ENCODE results near the gene NHLRC3. TPM values are rescaled to one million over a fixed set of nuclear protein-coding genes. Genes with fewer than 3 reads are reported as not detected.
"Not testable (repeated sequence)": the region's sequence is repeated elsewhere in the genome, so short reads cannot be mapped to it uniquely, and the experiment has no call there.

NHLRC3 gene
- total RNA-seq, 1 experiment from 2014 or later: 5.1 TPM

GRCh38 chr13:39044536-39044935 lies 6.3 kb downstream of the NHLRC3 start:
- DNase-seq (ENCODE audit: low spot score): no peak

DNA sequence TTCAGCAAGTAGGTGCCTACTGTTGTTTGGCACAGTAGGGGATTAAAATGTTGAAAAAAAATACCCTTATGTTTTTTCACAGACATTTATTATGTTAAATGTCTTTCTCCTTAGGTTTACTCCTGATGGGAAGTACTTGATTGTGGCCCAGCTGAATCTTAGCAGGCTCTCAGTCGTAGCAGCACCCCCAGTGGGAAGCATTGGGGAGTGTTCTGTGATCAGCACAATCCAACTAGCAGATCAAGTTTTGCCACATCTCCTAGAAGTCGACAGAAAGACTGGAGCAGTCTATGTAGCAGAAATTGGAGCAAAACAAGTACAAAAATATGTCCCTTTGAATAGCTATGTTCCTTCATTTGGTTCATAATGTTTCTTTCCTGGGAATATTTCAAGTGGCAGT lies 9.3 kb downstream of the NHLRC3 start:
- DNase-seq (ENCODE audit: low spot score): peak; percentile 4

DNA sequence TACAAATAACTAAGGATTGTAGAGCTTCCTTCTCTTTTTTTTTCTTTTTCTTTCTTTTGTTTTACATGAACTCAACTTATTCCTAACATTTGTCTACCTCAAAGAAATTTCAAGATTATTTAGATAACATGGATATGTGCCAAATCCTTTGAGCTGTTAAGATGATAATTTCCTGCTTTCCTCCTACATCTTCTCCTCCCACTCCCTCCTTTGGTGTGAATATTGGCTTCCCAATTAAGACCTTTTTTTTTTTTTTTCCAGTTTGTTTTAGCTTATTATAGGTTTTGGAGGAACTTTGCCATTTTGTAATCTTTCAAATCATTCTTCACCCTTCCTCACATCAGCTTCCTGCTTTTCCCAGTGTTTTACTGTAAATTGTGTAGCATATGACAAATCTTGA lies 10.6 kb downstream of the NHLRC3 start:
- DNase-seq (ENCODE audit: low spot score): no peak

DNA sequence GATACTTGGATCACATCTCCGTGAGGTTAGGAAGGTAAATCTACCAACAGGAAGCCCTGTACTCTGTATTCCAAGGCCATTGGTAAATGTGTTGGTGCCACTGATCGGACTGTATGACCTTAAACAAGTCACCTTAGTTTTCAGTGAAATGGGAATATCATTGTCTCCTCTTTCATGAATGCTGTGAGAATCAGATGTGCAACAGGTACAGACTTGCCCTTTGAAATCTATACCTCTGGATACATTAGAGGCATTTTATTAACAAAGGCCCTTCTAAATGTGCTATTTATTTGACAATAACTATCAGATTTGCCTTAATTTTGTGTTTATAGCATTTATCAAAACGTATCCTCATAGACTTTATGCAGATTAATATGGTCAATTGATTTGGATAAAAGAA lies 11.0 kb downstream of the NHLRC3 start:
- DNase-seq (ENCODE audit: low spot score): no peak

DNA sequence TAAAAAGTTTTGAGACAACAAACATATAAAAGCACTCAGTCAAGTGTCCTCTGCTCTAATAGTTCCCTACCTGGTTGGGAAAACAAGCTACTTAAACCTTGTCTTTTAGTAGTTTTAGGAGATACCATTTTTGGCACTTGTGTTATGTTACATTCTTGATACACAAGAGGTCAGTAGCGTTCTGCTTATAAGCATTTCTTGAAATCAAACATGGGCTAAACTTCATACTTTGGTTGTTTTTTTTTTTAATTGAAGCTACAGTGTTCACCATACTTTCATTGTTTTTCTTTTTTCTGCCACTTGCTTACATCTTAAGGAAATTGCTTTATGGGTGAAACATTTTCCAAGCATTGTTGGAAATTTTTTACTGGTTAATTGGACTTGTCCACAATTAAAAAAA lies 12.9 kb downstream of the NHLRC3 start:
- peak; percentile 25 for DNase-seq (ENCODE audit: low spot score)

DNA sequence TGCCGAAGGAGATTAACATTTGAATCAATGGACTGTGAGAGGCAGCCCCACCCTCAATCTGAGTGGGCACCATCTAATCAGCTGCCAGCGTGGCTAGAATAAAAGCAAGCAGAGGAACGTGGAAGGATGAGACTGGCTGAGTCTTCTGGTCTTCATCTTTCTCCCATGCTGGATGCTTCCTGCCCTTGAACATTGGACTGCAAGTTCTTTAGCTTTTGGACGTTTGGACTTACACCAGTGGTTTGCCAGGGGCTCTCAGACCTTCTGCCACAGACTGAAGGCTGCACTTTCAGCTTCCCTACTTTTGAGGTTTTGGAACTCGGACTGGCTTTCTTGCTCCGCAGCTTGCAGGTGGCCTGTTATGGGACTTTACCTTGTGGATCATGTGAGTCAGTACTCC lies 14.7 kb downstream of the NHLRC3 start:
- no peak for DNase-seq (ENCODE audit: low spot score)

- DNase-seq (ENCODE audit: low spot score): no peak
Measured at GRCh38 chr13:39054112-39054511, 15.9 kb downstream of the NHLRC3 start.

- no peak for DNase-seq (ENCODE audit: low spot score)
Measured at GRCh38 chr13:39056018-39056417, 17.8 kb downstream of the NHLRC3 start.

DNA sequence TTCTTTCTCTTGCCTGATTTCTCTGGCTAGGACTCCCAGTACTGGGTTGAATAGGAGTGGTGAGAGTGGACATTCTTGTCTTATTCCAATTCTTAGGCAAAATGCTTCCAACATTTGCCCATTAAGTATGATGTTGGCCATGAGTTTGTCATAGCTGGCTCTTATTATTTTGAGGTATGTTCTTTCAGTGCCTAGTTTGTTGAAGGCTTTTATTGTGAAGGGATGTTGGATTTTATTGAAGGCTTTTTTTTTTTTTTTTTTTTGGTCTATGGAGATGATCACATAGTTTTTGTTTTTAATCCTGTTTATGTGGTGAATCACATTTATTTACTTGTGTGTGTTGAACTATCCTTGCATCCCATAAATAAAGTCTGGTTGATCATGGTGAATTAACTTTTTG lies 19.8 kb downstream of the NHLRC3 start:
- no peak for DNase-seq (ENCODE audit: low spot score)

DNA sequence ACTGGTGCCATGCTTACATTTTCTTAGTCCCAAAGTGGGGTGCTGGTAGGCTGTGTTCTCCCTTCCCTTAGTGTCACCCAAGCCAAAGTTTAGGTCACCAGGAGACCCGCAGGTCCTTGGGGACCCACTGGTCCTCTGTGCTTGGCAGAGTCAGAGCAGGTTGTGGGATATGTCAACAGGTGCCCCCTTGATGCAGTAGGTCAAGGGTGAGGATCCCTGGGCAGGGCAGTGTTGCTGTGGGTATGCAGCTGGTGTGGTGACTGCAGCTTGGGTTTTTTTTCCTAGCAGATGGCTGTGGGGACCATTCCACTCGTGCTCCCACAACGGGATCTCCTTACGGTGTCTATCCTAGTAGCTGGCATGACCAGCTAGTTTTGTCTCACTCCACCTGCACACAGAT lies 23.7 kb downstream of the NHLRC3 start:
- DNase-seq (ENCODE audit: low spot score): no peak

DNA sequence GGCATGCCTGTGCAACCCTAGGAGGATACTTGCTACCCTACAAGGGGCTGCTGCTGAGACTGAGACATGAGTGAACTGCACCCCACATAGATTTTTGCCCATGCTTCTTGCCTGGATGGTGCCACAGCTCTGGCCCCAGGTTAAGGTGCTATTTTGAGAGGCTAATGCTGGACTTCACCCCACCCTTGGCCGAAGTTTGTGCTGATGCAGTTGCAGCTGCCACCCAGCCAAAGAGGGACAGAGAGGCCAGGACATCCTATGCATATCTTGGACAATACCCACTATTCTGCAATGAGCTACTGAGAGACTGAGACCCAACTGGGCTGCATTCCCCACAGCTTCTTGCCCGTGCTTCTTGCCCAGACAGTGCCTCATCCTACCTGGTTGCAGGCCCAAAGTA lies 34.6 kb downstream of the NHLRC3 start:
- no peak for DNase-seq (ENCODE audit: low spot score)

GRCh38 chr13:39073983-39074382 lies 35.7 kb downstream of the NHLRC3 start:
- no peak for DNase-seq (ENCODE audit: low spot score)

DNA sequence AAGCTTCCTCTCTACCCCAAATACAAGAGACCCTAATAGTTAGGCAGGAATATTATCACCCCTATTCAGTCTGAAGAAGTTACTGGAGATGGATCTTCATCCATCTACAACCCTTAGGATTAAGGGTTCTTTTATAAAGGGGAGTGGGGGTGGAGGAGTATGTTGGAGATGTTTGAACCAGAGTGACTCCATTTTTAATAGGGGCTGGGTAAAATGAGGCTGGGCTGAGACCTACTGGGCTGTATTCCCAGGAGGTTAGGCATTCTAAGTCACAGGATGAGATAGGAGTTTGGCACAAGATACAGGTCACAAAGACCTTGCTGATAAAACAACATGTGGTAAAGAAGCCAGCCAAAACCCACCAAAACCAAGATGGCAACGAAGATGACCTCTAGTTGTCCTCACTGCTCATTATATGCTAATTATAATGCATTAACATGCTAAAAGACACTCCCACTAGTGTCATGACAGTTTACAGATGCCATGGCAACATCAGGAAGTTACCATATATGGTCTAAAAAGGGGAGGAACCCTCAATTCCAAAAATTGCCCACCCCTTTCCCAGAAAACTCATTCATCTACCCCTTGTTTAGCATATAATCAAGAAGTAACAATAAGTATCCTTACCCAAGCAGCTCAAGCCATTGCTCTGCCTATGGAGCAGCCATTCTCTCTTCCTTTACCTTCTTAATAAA lies 48.1 kb downstream of the NHLRC3 start:
- not testable (repeated sequence) for DNase-seq (ENCODE audit: low spot score)

DNA sequence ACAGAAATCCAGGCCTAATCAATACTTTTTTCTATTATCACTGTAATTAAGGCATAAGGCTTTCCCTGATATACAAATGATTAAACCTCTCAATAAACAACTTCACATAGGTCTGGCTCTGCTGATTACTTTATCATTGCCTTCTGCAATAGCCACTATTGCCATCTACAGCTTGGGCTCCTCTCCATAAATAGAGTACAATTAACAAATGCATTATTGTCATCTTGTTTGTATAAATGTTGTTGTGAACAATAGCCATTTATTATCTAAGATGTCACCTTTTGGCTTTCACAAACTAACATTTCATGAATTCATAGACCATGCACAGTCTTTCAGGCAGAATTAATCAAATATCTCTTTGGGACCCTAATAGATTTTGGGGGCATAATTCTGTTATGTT lies 53.3 kb downstream of the NHLRC3 start:
- no peak for DNase-seq (ENCODE audit: low spot score)

DNA sequence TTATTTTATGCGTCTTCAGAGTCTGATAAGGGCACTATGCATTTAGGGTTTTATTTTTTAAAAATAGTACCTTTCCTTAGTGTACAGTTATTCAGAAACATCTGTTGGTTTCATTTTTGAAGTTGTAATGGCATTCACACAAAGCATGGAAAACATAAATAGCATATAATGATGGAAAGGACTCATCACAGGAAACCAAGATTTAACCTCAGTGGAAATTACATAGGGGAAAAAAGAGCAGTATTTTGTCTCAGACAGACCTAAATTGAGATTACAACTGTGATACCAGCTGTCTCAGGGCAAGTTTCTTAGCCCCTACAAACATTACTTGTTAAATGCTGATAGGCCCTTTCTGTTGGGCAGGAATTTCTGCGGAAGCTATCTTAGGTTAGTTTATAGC lies 57.2 kb downstream of the NHLRC3 start:
- DNase-seq (ENCODE audit: low spot score): no peak

GRCh38 chr13:39099231-39099630 lies 61.0 kb downstream of the NHLRC3 start:
- DNase-seq (ENCODE audit: low spot score): no peak

Other genes starting within 250 kb of the NHLRC3 start
- gene STOML3, start 47.6 kb upstream of the NHLRC3 start, total RNA-seq (2014; rRNA removed; shearing (Covaris generic)): not detected in 2 replicates
- 6.3 and 12.9 TPM in 2 replicates for gene PROSER1, start 367 bp upstream of the NHLRC3 start, total RNA-seq (2014; rRNA removed; shearing (Covaris generic))